ENCODE measurements around the gene PLCH2. TPM values are rescaled to one million over a fixed set of nuclear protein-coding genes. Genes with fewer than 3 reads are reported as not detected.

Gene PLCH2
- total RNA-seq, 1 donor from 2014 or later = 61.4 TPM

DNA sequence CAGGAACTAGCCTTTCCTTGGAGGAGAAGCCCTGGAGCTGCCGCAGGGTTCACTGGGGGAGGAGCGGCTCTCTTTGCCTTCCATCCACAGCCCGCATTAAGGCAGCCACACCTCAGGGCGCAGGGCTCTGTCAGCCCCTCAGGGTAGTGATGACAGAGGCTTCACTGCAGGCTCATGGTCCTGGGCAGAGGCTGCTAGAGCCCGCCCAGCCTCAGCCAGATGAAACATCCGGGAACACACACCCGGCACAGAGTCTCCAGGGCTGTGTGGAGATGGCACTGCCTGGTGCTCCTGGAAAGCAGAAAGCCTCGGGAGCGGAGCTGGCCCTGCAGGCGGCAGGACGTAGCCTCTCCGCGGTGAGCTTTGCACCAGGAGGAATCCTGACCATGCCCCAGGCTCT lies 34.3 kb upstream of the PLCH2 start:
- Mint-ChIP-seq H3K4me1 (ENCODE audit: low read depth, unreplicated experiment) (peaks cover 15% of the 10 kb centered on the region), H3K9me3 (ENCODE audit: unreplicated experiment) (peaks cover 6% of the 10 kb centered on the region), H3K36me3 (ENCODE audit: unreplicated experiment) (no peaks in the 10 kb centered on the region), H3K4me3 (ENCODE audit: unreplicated experiment) (no peak overlapping the region), H3K27ac (ENCODE audit: unreplicated experiment) (no peak overlapping the region), H3K27me3 (ENCODE audit: unreplicated experiment) (peaks cover 4% of the 10 kb centered on the region)
- TF ChIP-seq, protein P1, sequence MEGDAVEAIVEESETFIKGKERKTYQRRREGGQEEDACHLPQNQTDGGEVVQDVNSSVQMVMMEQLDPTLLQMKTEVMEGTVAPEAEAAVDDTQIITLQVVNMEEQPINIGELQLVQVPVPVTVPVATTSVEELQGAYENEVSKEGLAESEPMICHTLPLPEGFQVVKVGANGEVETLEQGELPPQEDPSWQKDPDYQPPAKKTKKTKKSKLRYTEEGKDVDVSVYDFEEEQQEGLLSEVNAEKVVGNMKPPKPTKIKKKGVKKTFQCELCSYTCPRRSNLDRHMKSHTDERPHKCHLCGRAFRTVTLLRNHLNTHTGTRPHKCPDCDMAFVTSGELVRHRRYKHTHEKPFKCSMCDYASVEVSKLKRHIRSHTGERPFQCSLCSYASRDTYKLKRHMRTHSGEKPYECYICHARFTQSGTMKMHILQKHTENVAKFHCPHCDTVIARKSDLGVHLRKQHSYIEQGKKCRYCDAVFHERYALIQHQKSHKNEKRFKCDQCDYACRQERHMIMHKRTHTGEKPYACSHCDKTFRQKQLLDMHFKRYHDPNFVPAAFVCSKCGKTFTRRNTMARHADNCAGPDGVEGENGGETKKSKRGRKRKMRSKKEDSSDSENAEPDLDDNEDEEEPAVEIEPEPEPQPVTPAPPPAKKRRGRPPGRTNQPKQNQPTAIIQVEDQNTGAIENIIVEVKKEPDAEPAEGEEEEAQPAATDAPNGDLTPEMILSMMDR (IDR thresholded peaks at IDR 0.05; ENCODE audit: partially characterized antibody, unreplicated experiment) = no peak
- no peak for DNase-seq

DNA sequence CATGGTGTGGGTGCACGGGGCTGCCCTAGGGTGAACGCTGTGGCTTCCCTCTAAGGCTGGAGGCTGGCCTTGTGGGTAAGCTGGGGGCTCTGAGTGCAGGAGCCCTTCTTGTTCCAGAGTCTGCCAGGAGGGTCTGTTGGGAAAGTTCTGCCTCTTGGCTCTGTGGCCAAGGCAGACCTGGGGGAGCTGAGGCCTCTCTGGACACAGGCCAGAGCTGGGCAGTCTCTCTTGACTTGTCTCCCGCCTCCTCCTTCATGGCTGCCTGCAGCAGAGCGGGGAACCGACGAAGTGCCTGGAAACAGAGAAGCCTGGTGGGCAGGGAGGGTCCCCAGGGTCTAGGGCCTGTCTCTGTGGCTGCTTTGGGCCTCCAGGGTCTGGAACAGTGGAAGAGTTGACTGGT lies 33.4 kb upstream of the PLCH2 start:
- no peak overlapping the region for H3K4me3 Mint-ChIP-seq (ENCODE audit: unreplicated experiment)
- H3K27me3 Mint-ChIP-seq (ENCODE audit: unreplicated experiment) = peaks cover 4% of the 10 kb centered on the region
- no peak for DNase-seq
- H3K27ac Mint-ChIP-seq (ENCODE audit: unreplicated experiment) = no peak overlapping the region
- no peaks in the 10 kb centered on the region for H3K36me3 Mint-ChIP-seq (ENCODE audit: unreplicated experiment)
- TF ChIP-seq, protein P1 (IDR thresholded peaks at IDR 0.05; ENCODE audit: partially characterized antibody, unreplicated experiment) = no peak
- H3K9me3 Mint-ChIP-seq (ENCODE audit: unreplicated experiment) = peaks cover 6% of the 10 kb centered on the region
- H3K4me1 Mint-ChIP-seq (ENCODE audit: low read depth, unreplicated experiment) = peaks cover 17% of the 10 kb centered on the region

DNA sequence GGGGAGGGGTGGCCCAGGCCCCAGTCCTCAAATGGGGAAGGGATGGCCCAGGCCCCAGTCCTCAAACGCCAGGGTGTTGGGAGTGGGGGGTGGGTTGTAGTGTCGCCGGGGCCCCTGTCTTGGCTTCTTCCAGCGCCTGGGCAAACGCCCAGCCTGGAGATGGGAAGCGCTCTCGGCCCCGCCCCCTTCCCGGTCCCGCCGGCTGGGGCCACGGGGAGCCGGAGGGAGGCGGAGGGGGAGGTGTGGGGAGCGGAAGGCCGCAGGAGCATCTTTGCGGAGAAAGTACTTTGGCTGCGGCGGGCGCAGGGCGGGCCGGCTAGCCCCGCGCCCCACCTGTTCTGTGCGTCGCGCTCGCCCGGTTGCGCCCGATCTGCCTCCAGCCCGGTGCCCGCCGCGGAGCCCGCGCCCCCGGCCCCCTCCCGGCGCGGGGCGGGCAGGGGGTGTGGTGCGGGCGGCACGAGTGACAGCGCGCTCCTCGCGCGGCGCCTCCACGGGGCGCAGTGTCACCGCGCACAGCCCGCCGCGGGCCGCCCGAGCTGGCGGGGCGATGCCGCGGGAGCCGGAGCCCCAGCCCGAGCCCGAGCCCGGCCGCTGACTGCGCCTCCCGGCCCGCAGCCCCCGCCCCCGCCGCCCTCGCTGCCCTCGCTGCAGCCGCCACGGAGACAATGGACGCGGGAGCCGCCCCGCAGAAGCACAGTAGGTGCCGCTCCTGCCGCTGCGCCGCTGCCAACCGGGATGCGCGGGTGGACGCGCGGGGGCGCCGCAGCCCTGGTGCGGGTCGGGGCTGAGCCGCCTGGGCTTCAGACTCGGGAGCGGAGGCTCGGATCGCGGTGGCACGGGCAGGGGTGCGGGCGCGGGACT lies 32.6 kb upstream of the PLCH2 start:
- H3K4me3 Mint-ChIP-seq (ENCODE audit: unreplicated experiment) = no peak overlapping the region
- H3K36me3 Mint-ChIP-seq (ENCODE audit: unreplicated experiment) = no peaks in the 10 kb centered on the region
- H3K9me3 Mint-ChIP-seq (ENCODE audit: unreplicated experiment) = peaks cover 8% of the 10 kb centered on the region
- H3K4me1 Mint-ChIP-seq (ENCODE audit: low read depth, unreplicated experiment) = peaks cover 16% of the 10 kb centered on the region
- DNase-seq = peak; percentile 77
- H3K27ac Mint-ChIP-seq (ENCODE audit: unreplicated experiment) = no peak overlapping the region
- TF ChIP-seq, protein P1 (IDR thresholded peaks at IDR 0.05; ENCODE audit: partially characterized antibody, unreplicated experiment) = no peak
- peaks cover 4% of the 10 kb centered on the region for H3K27me3 Mint-ChIP-seq (ENCODE audit: unreplicated experiment)

DNA sequence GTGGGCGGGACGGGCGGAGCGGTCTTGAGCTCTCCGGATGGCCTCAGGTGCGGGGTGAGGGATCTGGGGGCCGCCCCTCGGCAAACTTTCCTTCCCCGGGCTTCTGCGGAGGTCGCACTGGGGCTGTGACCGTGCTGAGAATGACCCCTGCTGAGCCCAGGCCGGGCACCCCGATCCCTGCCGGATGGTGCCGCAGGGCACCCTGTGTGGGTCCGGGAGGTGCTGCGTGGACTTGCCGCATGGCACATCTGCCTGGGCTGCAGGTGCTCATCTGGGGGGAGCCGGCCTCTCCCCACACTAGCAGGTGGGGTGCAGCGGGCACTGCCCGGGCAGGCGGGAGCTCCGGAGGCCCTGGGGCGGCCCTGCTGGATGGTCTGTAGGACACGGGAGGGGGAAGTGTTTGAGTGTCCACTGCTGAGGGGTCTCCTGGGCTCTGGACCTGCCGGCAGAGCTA lies 31.9 kb upstream of the PLCH2 start:
- peaks cover 16% of the 10 kb centered on the region for H3K4me1 Mint-ChIP-seq (ENCODE audit: low read depth, unreplicated experiment)
- no peaks in the 10 kb centered on the region for H3K36me3 Mint-ChIP-seq (ENCODE audit: unreplicated experiment)
- H3K27ac Mint-ChIP-seq (ENCODE audit: unreplicated experiment) = no peak overlapping the region
- H3K4me3 Mint-ChIP-seq (ENCODE audit: unreplicated experiment) = no peak overlapping the region
- peaks cover 8% of the 10 kb centered on the region for H3K9me3 Mint-ChIP-seq (ENCODE audit: unreplicated experiment)
- peaks cover 4% of the 10 kb centered on the region for H3K27me3 Mint-ChIP-seq (ENCODE audit: unreplicated experiment)
- DNase-seq = no peak
- TF ChIP-seq, protein P1 (IDR thresholded peaks at IDR 0.05; ENCODE audit: partially characterized antibody, unreplicated experiment) = no peak

DNA sequence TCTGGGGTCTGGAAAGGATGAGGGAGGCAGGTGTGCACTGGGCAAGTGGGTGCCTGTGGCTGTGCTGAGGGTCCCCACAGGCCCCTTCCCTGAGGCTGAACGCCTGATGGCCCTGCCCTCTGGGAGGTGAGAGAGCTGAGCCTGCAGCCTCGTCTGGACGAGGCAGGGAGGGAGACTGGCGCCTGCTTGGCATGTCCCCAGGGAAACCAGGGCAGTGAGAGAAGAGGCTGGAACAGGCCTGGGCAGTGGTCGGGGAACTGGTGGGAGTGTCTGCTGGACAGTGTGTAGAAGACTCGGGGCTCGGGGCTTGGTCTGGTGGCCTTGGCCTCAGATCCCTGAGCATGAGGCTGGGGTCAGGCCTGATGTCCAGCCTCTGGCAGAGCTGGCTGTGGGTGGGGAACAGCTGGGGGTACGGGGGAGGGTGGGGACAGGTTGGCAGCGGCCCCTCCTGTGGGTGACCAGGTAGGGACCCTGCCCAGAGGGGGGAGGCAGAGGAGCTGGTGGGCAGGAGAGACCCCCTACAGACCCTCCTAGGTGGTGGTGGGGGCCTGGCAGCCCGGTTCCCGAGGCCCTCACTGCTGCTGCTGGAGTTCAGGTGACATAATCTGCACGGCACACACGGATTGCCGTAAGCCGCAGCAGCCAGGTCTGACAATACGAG lies 30.8 kb upstream of the PLCH2 start:
- DNase-seq = no peak

More for the DNA sequence above, 30.8 kb upstream of the PLCH2 start:
- Mint-ChIP-seq H3K9me3 (ENCODE audit: unreplicated experiment) (peaks cover 4% of the 10 kb centered on the region), H3K4me1 (ENCODE audit: low read depth, unreplicated experiment) (peaks cover 9% of the 10 kb centered on the region), H3K4me3 (ENCODE audit: unreplicated experiment) (no peak overlapping the region), H3K36me3 (ENCODE audit: unreplicated experiment) (no peaks in the 10 kb centered on the region), H3K27me3 (ENCODE audit: unreplicated experiment) (no peaks in the 10 kb centered on the region), H3K27ac (ENCODE audit: unreplicated experiment) (no peak overlapping the region)
- TF ChIP-seq, protein P1 (IDR thresholded peaks at IDR 0.05; ENCODE audit: partially characterized antibody, unreplicated experiment) = no peak
